ENCODE data around the gene ICE1. TPM values are rescaled to one million over a fixed set of nuclear protein-coding genes. Genes with fewer than 3 reads are reported as not detected.
A peak's percentile ranks its signal among the peaks of the same experiment; 100 is the strongest.
"Not testable (repeated sequence)": the region's sequence is repeated elsewhere in the genome, so short reads cannot be mapped to it uniquely, and the experiment has no call there.

Gene ICE1
- total and polyA plus RNA-seq, 4 donors: 4.1 to 18.8 (median 9.5) TPM

- no peak for DNase-seq (ENCODE audit: low spot score)
- Histone ChIP-seq H3K9me3 (ENCODE audit: control insufficient read depth in 4 of 4, low read length in 3 of 4) (no peaks in the 10 kb centered on the region), H3K9ac (ENCODE audit: low read depth in 1 of 2, low read length in 2 of 2) (no peak overlapping the region), H3K36me3 (ENCODE audit: control insufficient read depth in 4 of 4, insufficient read depth in 3 of 4, low read depth in 1 of 4, low read length in 3 of 4) (peaks cover 3 to 20% (median 9%) of the 10 kb centered on the region in 4 donors), H3K27ac (ENCODE audit: low read depth in 1 of 2, low read length in 2 of 2) (no peak overlapping the region), H3K4me1 (ENCODE audit: control insufficient read depth in 4 of 4, insufficient read depth in 4 of 4, low read length in 3 of 4) (peaks cover 1 to 7% (median 4%) of the 10 kb centered on the region in 4 donors), H3K4me3 (ENCODE audit: low read depth in 1 of 3, low read length in 3 of 3) (no peak overlapping the region), H3K27me3 (ENCODE audit: control insufficient read depth in 4 of 4, insufficient read depth in 4 of 4, low read length in 3 of 4) (no peaks in the 10 kb centered on the region)
- TF ChIP-seq RAD21 (IDR thresholded peaks at IDR 0.05) (no peak), HNF4G (IDR thresholded peaks at IDR 0.05) (no peak)
- 79% methylated on average over 9 of the region's 9 CpGs for WGBS
Observed at GRCh38 chr5:5490774-5491347, 68.4 kb downstream of the ICE1 start.

GRCh38 chr5:5492087-5492933 lies 69.8 kb downstream of the ICE1 start:
- no peak overlapping the region for H3K9ac ChIP-seq (ENCODE audit: low read depth in 1 of 2, low read length in 2 of 2)
- TF ChIP-seq EGR1 (IDR thresholded peaks at IDR 0.05; ENCODE audit: low read depth in 2 of 2): no peak
- TF ChIP-seq RXRA (IDR thresholded peaks at IDR 0.05): no peak
- no peak for TF ChIP-seq FOXA2 (IDR thresholded peaks at IDR 0.05)
- no peak for TF ChIP-seq HNF4A (conservative IDR thresholded peaks at IDR 0.05)
- TF ChIP-seq, protein P1, sequence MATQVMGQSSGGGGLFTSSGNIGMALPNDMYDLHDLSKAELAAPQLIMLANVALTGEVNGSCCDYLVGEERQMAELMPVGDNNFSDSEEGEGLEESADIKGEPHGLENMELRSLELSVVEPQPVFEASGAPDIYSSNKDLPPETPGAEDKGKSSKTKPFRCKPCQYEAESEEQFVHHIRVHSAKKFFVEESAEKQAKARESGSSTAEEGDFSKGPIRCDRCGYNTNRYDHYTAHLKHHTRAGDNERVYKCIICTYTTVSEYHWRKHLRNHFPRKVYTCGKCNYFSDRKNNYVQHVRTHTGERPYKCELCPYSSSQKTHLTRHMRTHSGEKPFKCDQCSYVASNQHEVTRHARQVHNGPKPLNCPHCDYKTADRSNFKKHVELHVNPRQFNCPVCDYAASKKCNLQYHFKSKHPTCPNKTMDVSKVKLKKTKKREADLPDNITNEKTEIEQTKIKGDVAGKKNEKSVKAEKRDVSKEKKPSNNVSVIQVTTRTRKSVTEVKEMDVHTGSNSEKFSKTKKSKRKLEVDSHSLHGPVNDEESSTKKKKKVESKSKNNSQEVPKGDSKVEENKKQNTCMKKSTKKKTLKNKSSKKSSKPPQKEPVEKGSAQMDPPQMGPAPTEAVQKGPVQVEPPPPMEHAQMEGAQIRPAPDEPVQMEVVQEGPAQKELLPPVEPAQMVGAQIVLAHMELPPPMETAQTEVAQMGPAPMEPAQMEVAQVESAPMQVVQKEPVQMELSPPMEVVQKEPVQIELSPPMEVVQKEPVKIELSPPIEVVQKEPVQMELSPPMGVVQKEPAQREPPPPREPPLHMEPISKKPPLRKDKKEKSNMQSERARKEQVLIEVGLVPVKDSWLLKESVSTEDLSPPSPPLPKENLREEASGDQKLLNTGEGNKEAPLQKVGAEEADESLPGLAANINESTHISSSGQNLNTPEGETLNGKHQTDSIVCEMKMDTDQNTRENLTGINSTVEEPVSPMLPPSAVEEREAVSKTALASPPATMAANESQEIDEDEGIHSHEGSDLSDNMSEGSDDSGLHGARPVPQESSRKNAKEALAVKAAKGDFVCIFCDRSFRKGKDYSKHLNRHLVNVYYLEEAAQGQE (IDR thresholded peaks at IDR 0.05): no peak
- no peak for TF ChIP-seq YY1 (IDR thresholded peaks at IDR 0.05)
- peak; percentile 61 for TF ChIP-seq CTCF (IDR thresholded peaks at IDR 0.05; ENCODE audit: low read depth, low read length, missing input control)
- no peak for TF ChIP-seq ZBTB33 (IDR thresholded peaks at IDR 0.05)
- TF ChIP-seq HNF4G (IDR thresholded peaks at IDR 0.05): no peak
- TF ChIP-seq FOXA1 (IDR thresholded peaks at IDR 0.05): no peak
- TF ChIP-seq RAD21 (IDR thresholded peaks at IDR 0.05): peak; percentile 86 to 88
- no peak for TF ChIP-seq GABPA (IDR thresholded peaks at IDR 0.05 in 1 of 2, conservative IDR thresholded peaks at IDR 0.05 in 1 of 2)
- TF ChIP-seq JUND (IDR thresholded peaks at IDR 0.05): no peak
- no peak for TF ChIP-seq SP1 (IDR thresholded peaks at IDR 0.05)
- TF ChIP-seq ATF3 (IDR thresholded peaks at IDR 0.05): no peak
- TF ChIP-seq MAX (IDR thresholded peaks at IDR 0.05): no peak
- H3K27me3 ChIP-seq (ENCODE audit: control insufficient read depth in 4 of 4, insufficient read depth in 4 of 4, low read length in 3 of 4): no peaks in the 10 kb centered on the region
- H3K4me1 ChIP-seq (ENCODE audit: control insufficient read depth in 4 of 4, insufficient read depth in 4 of 4, low read length in 3 of 4): peaks cover 1 to 7% (median 4%) of the 10 kb centered on the region in 4 donors
- peaks cover 3 to 14% (median 6%) of the 10 kb centered on the region in 4 donors for H3K36me3 ChIP-seq (ENCODE audit: control insufficient read depth in 4 of 4, insufficient read depth in 3 of 4, low read depth in 1 of 4, low read length in 3 of 4)
- WGBS: 24% methylated on average over 12 of the region's 12 CpGs
- no peaks in the 10 kb centered on the region for H3K9me3 ChIP-seq (ENCODE audit: control insufficient read depth in 4 of 4, low read length in 3 of 4)
- H3K27ac ChIP-seq (ENCODE audit: low read depth in 1 of 2, low read length in 2 of 2): no peak overlapping the region
- H3K4me3 ChIP-seq (ENCODE audit: low read depth in 1 of 3, low read length in 3 of 3): no peak overlapping the region
- DNase-seq (ENCODE audit: low spot score): no peak

DNA sequence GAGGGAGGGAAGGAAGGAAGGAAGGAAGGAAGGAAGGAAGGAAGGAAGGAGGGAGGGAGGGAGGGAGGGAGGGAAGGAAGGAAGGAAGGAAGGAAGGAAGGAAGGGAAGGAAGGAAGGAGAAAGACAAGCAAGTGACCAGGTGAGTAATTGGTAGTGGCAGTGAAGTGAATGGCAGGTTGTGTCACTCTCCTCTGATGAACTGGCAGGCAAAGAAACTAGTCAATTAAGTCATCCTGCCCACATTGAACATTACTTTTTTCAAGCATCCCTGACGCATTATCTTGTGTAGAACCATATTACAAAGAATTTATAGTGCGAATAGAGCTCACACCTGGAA lies 70.4 kb downstream of the ICE1 start:
- not testable (repeated sequence) for DNase-seq (ENCODE audit: low spot score); H3K4me3 ChIP-seq (ENCODE audit: low read depth in 1 of 3, low read length in 3 of 3); H3K4me1 ChIP-seq (ENCODE audit: control insufficient read depth in 4 of 4, insufficient read depth in 4 of 4, low read length in 3 of 4); H3K27me3 ChIP-seq (ENCODE audit: control insufficient read depth in 4 of 4, insufficient read depth in 4 of 4, low read length in 3 of 4); H3K27ac ChIP-seq (ENCODE audit: low read depth in 1 of 2, low read length in 2 of 2); H3K9ac ChIP-seq (ENCODE audit: low read depth in 1 of 2, low read length in 2 of 2); H3K9me3 ChIP-seq (ENCODE audit: control insufficient read depth in 4 of 4, low read length in 3 of 4); H3K36me3 ChIP-seq (ENCODE audit: control insufficient read depth in 4 of 4, insufficient read depth in 3 of 4, low read depth in 1 of 4, low read length in 3 of 4)
- 90% methylated on average over 2 of the region's 2 CpGs for WGBS
